OCI-LY1 (cell line): ENCODE results near the gene PAX3.

Source experiments
- H2AFZ ChIP-seq: fragments of 200-600 bp; sonication (generic), shearing (Covaris generic); 2 replicates; pipeline ENCODE4 v1.6.0; 2014; ENCODE audit warnings: antibody characterized with exemption, mild to moderate bottlenecking, low read length
- H3F3A ChIP-seq: fragments of 200-600 bp; sonication (generic), shearing (Covaris generic); 2 replicates; pipeline ENCODE4 v1.6.0; 2014; ENCODE audit warnings: mild to moderate bottlenecking, antibody characterized with exemption, low read length, moderate library complexity; ENCODE audit not compliant: insufficient read depth
- H3K27ac ChIP-seq: fragments of 200-600 bp; sonication (generic); 2 replicates; pipeline ENCODE4 v1.5.1; 2014; ENCODE audit warnings: low read length, mixed run types, mild to moderate bottlenecking, low read depth; ENCODE audit not compliant: poor library complexity, severe bottlenecking
- H3K27me3 ChIP-seq: fragments of 200-600 bp; sonication (generic); 2 replicates; pipeline ENCODE4 v1.6.0; 2014; ENCODE audit warnings: antibody characterized with exemption, mild to moderate bottlenecking, low read length, moderate library complexity; ENCODE audit not compliant: insufficient read depth
- H3K36me3 ChIP-seq: fragments of 200-600 bp; sonication (generic); 2 replicates; pipeline ENCODE4 v1.6.1; 2014; ENCODE audit warnings: mild to moderate bottlenecking, antibody characterized with exemption, low read length, moderate library complexity, mixed read lengths; ENCODE audit not compliant: insufficient read depth
- H3K4me1 ChIP-seq: fragments of 200-600 bp; sonication (generic); 2 replicates; pipeline ENCODE4 v1.5.1; 2014; ENCODE audit warnings: mild to moderate bottlenecking, low read length, moderate library complexity; ENCODE audit not compliant: insufficient read depth, severe bottlenecking
- H3K4me2 ChIP-seq: fragments of 200-600 bp; sonication (generic), shearing (Covaris generic); 2 replicates; pipeline ENCODE4 v1.6.1; 2014; ENCODE audit warnings: low read length
- H3K4me3 ChIP-seq: fragments of 200-600 bp; sonication (generic); 2 replicates; pipeline ENCODE4 v1.5.1; 2014; ENCODE audit warnings: low read length, low read depth, mild to moderate bottlenecking, mixed read lengths; ENCODE audit not compliant: poor library complexity, severe bottlenecking
- H3K79me2 ChIP-seq: fragments of 200-600 bp; shearing (Covaris generic); 2 replicates; pipeline ENCODE4 v1.6.1; 2016; ENCODE audit warnings: mixed run types, low read length, mixed read lengths; ENCODE audit not compliant: insufficient read depth
- H3K9ac ChIP-seq: fragments of 200-600 bp; sonication (generic), shearing (Covaris generic); 2 replicates; pipeline ENCODE4 v1.6.1; 2014; ENCODE audit warnings: mild to moderate bottlenecking, low read length, mixed read lengths
- H3K9me2 ChIP-seq: fragments of 200-600 bp; sonication (generic), shearing (Covaris generic); 2 replicates; pipeline ENCODE4 v1.6.1; 2014; ENCODE audit warnings: low read depth, mild to moderate bottlenecking, low read length, mixed read lengths
- H3K9me3 ChIP-seq: fragments of 200-600 bp; shearing (Covaris generic); 2 replicates; pipeline ENCODE4 v1.6.1; 2014; ENCODE audit warnings: low read length, mixed read lengths
- H4K20me1 ChIP-seq: fragments of 200-600 bp; sonication (generic), shearing (Covaris generic); 2 replicates; pipeline ENCODE4 v1.6.0; 2016; ENCODE audit warnings: mild to moderate bottlenecking, low read length; ENCODE audit not compliant: insufficient read depth
- EZH2 ChIP-seq: fragments of 200-600 bp; sonication (generic), shearing (Covaris generic); IDR thresholded peaks from 2 replicates; pipeline ENCODE4 v1.8.0; 2017; ENCODE audit warnings: borderline replicate concordance, mixed run types, mild to moderate bottlenecking, antibody characterized with exemption, low read length, moderate library complexity, mixed read lengths
- TF ChIP-seq, protein P1 (sequence below): fragments of 200-600 bp; sonication (generic), shearing (Covaris generic); IDR thresholded peaks from 2 replicates; pipeline ENCODE4 v1.5.1; 2017; ENCODE audit warnings: mild to moderate bottlenecking, antibody characterized with exemption, low read length, moderate library complexity, mixed read lengths

PAX3 gene

DNA sequence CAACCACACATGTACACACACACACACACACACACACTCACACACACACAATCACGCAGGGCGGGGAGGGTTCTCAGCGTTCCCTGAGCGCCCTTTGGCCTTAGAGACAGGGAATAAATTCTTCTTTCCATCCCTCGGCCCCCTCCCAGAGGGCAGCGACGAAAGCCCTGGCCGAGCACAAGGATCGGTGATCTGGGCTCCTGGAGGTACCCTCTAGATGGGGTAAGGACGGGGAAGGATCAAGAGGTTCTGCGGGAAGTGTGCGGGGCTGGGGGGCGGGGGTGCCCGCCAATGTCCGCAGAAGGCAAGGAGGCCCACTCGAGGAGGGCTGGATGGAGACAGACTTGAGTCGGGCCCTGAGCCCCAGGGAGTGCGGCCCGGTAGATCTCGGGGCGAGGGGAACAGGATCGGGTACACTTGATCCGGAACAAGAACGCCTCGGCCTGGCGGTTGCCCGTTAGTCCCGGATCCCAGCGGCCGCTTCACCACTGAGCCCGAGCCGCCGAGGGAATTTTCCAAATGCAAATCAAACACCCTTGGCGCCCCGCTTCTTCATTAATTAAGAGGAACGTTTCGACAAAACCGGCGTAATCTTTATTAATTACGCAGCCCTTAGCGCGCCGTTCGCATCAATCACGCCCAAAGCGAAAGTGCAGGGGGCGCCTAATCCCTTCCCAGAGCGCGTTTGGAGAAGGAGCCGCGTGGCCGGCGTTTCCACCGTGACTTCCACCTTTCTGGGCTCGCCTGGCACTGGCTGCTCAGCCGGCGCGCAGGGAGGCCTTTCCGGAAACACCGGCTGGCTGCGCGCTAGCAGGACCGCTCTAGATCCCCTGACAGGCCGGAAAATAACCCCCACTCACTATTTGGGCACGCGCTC lies 7.0 kb upstream of the PAX3 start:
- Histone ChIP-seq H3K9me3 (no peaks in the 10 kb centered on the region), H3K36me3 (no peaks in the 10 kb centered on the region), H3K9ac (no peak overlapping the region), H3K27ac (no peak overlapping the region), H3K9me2 (no peaks in the 10 kb centered on the region), H3K4me1 (no peaks in the 10 kb centered on the region), H3K4me2 (no peak overlapping the region), H3K4me3 (no peak overlapping the region), H4K20me1 (no peaks in the 10 kb centered on the region), H3K79me2 (no peaks in the 10 kb centered on the region), H3F3A (no peaks in the 10 kb centered on the region), H3K27me3 (no peaks in the 10 kb centered on the region), H2AFZ (no peak overlapping the region)
- TF ChIP-seq, protein P1, sequence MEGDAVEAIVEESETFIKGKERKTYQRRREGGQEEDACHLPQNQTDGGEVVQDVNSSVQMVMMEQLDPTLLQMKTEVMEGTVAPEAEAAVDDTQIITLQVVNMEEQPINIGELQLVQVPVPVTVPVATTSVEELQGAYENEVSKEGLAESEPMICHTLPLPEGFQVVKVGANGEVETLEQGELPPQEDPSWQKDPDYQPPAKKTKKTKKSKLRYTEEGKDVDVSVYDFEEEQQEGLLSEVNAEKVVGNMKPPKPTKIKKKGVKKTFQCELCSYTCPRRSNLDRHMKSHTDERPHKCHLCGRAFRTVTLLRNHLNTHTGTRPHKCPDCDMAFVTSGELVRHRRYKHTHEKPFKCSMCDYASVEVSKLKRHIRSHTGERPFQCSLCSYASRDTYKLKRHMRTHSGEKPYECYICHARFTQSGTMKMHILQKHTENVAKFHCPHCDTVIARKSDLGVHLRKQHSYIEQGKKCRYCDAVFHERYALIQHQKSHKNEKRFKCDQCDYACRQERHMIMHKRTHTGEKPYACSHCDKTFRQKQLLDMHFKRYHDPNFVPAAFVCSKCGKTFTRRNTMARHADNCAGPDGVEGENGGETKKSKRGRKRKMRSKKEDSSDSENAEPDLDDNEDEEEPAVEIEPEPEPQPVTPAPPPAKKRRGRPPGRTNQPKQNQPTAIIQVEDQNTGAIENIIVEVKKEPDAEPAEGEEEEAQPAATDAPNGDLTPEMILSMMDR: no peak
- no peak for TF ChIP-seq EZH2

DNA sequence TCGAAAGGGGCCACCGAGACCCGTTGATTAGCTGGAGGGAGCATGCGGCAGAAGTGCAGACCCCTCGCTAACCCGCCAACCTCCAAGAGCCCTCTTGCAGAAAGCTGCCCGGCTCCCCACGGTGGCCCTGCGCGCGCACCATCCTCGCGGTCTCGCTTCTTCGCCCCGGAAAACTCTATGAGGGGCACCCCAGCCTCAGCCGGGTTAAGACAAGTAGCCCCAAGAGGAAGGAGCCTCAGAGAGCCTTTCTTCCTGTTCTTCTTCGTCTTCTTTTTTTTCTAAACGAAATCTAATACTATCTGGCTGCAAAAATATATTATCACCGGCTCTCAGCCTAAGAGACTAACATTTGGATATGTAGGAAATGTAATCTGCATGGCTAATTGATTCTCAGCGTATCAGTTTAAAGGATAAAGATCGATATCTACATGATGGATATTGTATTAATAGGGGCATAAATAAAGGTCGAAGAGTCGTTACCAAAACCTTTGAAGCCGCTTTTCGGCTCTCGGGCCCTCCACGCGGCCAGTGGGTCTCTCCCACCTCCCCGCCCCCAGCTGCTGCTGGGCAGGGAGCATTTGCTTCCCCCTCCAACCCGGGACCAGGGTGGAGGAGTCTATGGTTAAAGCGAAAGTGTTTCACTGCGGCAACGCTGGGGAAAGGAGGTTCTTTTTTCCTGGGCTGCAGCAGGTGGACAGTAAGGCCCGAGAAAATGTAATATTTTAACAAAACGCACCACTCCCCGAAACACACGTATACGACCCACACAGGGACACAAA lies 6.1 kb upstream of the PAX3 start:
- H4K20me1 ChIP-seq: no peaks in the 10 kb centered on the region
- no peak overlapping the region for H2AFZ ChIP-seq
- H3F3A ChIP-seq: no peaks in the 10 kb centered on the region
- no peaks in the 10 kb centered on the region for H3K9me2 ChIP-seq
- no peak overlapping the region for H3K27ac ChIP-seq
- H3K36me3 ChIP-seq: no peaks in the 10 kb centered on the region
- no peaks in the 10 kb centered on the region for H3K79me2 ChIP-seq
- H3K9me3 ChIP-seq: no peaks in the 10 kb centered on the region
- no peak overlapping the region for H3K4me2 ChIP-seq
- TF ChIP-seq, protein P1: no peak
- no peak for TF ChIP-seq EZH2
- H3K4me1 ChIP-seq: no peaks in the 10 kb centered on the region
- H3K27me3 ChIP-seq: no peaks in the 10 kb centered on the region
- no peak overlapping the region for H3K9ac ChIP-seq
- no peak overlapping the region for H3K4me3 ChIP-seq

DNA sequence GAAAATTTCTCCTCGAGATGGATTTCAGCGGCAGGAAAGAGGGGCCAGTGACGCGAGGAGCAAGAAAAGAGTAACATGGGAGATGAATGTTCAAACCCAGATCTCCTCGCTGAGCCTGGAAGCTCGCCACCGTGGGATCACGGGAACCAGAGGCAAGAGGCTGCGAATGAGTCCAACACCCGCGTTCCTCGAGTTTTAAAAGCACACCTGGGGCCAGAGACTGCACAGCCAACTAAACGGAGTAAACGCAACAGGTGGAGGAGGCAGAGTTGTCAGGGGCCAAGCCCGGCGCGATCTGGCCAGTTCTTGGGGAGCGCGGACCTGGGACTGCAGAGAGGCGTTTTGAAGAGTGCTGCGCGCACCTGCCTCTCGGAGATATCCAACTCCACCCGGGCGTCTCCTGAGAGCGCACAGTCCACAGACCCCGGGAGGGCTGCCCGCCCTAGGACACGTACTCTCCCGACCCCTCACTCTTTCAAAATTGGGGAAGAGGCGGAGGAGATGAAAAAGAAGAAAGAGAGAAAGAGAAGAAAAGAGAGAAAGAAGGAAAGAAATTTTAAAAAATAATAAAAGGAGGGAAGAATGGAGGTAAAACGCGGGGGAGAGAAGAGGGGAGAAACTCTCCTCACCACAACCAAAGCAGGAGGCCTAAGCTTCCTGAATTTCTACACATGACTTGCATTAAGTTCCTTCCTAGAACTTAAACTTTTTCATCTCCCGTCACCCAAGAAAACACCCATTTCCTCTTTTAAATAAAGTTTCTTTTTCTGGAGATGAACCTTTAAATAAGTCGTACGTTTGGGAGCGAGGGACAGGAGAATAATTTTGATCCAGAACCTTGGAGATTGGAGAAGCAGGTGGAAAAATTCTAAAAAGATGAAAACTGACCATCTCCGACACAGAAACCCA lies 5.3 kb upstream of the PAX3 start:
- H3K9me2 ChIP-seq: no peaks in the 10 kb centered on the region
- H3K79me2 ChIP-seq: no peaks in the 10 kb centered on the region
- no peak overlapping the region for H3K9ac ChIP-seq
- no peaks in the 10 kb centered on the region for H3K9me3 ChIP-seq
- no peaks in the 10 kb centered on the region for H3K4me1 ChIP-seq
- TF ChIP-seq EZH2: no peak
- TF ChIP-seq, protein P1: no peak
- no peaks in the 10 kb centered on the region for H3K27me3 ChIP-seq
- H3K27ac ChIP-seq: no peak overlapping the region
- H3K4me2 ChIP-seq: no peak overlapping the region
- H4K20me1 ChIP-seq: no peaks in the 10 kb centered on the region
- H3K4me3 ChIP-seq: no peak overlapping the region
- no peaks in the 10 kb centered on the region for H3K36me3 ChIP-seq
- no peak overlapping the region for H2AFZ ChIP-seq
- no peaks in the 10 kb centered on the region for H3F3A ChIP-seq
